ENCODE data around the gene R3HDM4. TPM values are rescaled to one million over a fixed set of nuclear protein-coding genes. Genes with fewer than 3 reads are reported as not detected.
A peak's percentile ranks its signal among the peaks of the same experiment; 100 is the strongest.

The R3HDM4 gene
- total RNA-seq, 2 donors from 2014 or later = 48.4 to 68.3 TPM

GRCh38 chr19:870314-870713, 42.7 kb downstream of the R3HDM4 start:
- no peaks in the 10 kb centered on the region for H3K9me3 Mint-ChIP-seq
- H3K27ac Mint-ChIP-seq = no peak overlapping the region
- ATAC-seq (no peak), DNase-seq (ENCODE audit: low spot score) (no peak)
- H3K4me3 Mint-ChIP-seq = no peak overlapping the region
- peaks cover 0 to 6% of the 10 kb centered on the region in 2 donors for H3K4me1 Mint-ChIP-seq (ENCODE audit: low read depth in 2 of 2)
- peaks cover 4% of the 10 kb centered on the region for H3K36me3 Mint-ChIP-seq
- no peaks in the 10 kb centered on the region for H3K27me3 Mint-ChIP-seq

- Mint-ChIP-seq H3K27me3 (no peaks in the 10 kb centered on the region), H3K27ac (no peak overlapping the region), H3K9me3 (no peaks in the 10 kb centered on the region), H3K36me3 (peaks cover 4% of the 10 kb centered on the region), H3K4me1 (ENCODE audit: low read depth in 2 of 2) (peaks cover 0 to 6% of the 10 kb centered on the region in 2 donors), H3K4me3 (no peak overlapping the region)
- no peak for ATAC-seq
- DNase-seq (ENCODE audit: low spot score) = no peak
Measured at GRCh38 chr19:869245-870177, 43.5 kb downstream of the R3HDM4 start.

- Mint-ChIP-seq H3K27ac (no peak overlapping the region), H3K27me3 (no peaks in the 10 kb centered on the region), H3K4me1 (ENCODE audit: low read depth in 2 of 2) (peaks cover 0 to 6% of the 10 kb centered on the region in 2 donors), H3K36me3 (peaks cover 4% of the 10 kb centered on the region), H3K4me3 (no peak overlapping the region), H3K9me3 (no peaks in the 10 kb centered on the region)
- DNase-seq (ENCODE audit: low spot score) (no peak), ATAC-seq (no peak)
Measured at GRCh38 chr19:868458-869244, 44.4 kb downstream of the R3HDM4 start.

GRCh38 chr19:867855-868457, 45.1 kb downstream of the R3HDM4 start:
- no peaks in the 10 kb centered on the region for H3K9me3 Mint-ChIP-seq
- H3K27ac Mint-ChIP-seq = no peak overlapping the region
- H3K36me3 Mint-ChIP-seq = peaks cover 4% of the 10 kb centered on the region
- DNase-seq (ENCODE audit: low spot score) (no peak), ATAC-seq (no peak)
- no peaks in the 10 kb centered on the region for H3K27me3 Mint-ChIP-seq
- H3K4me3 Mint-ChIP-seq = no peak overlapping the region
- H3K4me1 Mint-ChIP-seq (ENCODE audit: low read depth in 2 of 2) = peaks cover 4 to 8% of the 10 kb centered on the region in 2 donors

- Mint-ChIP-seq H3K4me1 (ENCODE audit: low read depth in 2 of 2) (peaks cover 10 to 11% of the 10 kb centered on the region in 2 donors), H3K9me3 (no peaks in the 10 kb centered on the region), H3K4me3 (no peak overlapping the region), H3K27me3 (peaks cover 0 to 4% of the 10 kb centered on the region in 2 donors), H3K36me3 (peaks cover 4% of the 10 kb centered on the region), H3K27ac (no peak overlapping the region)
- no peak for DNase-seq (ENCODE audit: low spot score)
- no peak for ATAC-seq
Measured at GRCh38 chr19:867301-867793, 45.7 kb downstream of the R3HDM4 start.

- peaks cover 10 to 11% of the 10 kb centered on the region in 2 donors for H3K4me1 Mint-ChIP-seq (ENCODE audit: low read depth in 2 of 2)
- no peak overlapping the region for H3K4me3 Mint-ChIP-seq
- peaks cover 4% of the 10 kb centered on the region for H3K36me3 Mint-ChIP-seq
- H3K27ac Mint-ChIP-seq = no peak overlapping the region
- DNase-seq (ENCODE audit: low spot score) = no peak
- H3K9me3 Mint-ChIP-seq = no peaks in the 10 kb centered on the region
- ATAC-seq = no peak
- H3K27me3 Mint-ChIP-seq = peaks cover 0 to 4% of the 10 kb centered on the region in 2 donors
Measured at GRCh38 chr19:866769-867300, 46.2 kb downstream of the R3HDM4 start.

- Mint-ChIP-seq H3K4me3 (peak overlapping the region; percentile 67), H3K4me1 (ENCODE audit: low read depth in 2 of 2) (peaks cover 10 to 11% of the 10 kb centered on the region in 2 donors), H3K9me3 (no peaks in the 10 kb centered on the region), H3K27me3 (peaks cover 0 to 4% of the 10 kb centered on the region in 2 donors), H3K27ac (peak overlapping the region; percentile 26 to 61), H3K36me3 (peaks cover 4% of the 10 kb centered on the region)
- ATAC-seq = no peak
- DNase-seq (ENCODE audit: low spot score) = no peak
Measured at GRCh38 chr19:863315-863620, 49.8 kb downstream of the R3HDM4 start.

GRCh38 chr19:862581-863314, 50.3 kb downstream of the R3HDM4 start:
- ATAC-seq (peak; percentile 61 to 79), DNase-seq (ENCODE audit: low spot score) (no peak)
- Mint-ChIP-seq H3K36me3 (peaks cover 4% of the 10 kb centered on the region), H3K27me3 (peaks cover 0 to 5% of the 10 kb centered on the region in 2 donors), H3K4me3 (peak overlapping the region; percentile 67), H3K4me1 (ENCODE audit: low read depth in 2 of 2) (peaks cover 10 to 12% of the 10 kb centered on the region in 2 donors), H3K27ac (no peak overlapping the region), H3K9me3 (no peaks in the 10 kb centered on the region)

GRCh38 chr19:861756-862580, 51.1 kb downstream of the R3HDM4 start:
- H3K4me3 Mint-ChIP-seq = peak overlapping the region; percentile 67
- no peak for DNase-seq (ENCODE audit: low spot score)
- H3K27me3 Mint-ChIP-seq = peaks cover 0 to 8% of the 10 kb centered on the region in 2 donors
- no peaks in the 10 kb centered on the region for H3K36me3 Mint-ChIP-seq
- peaks cover 10 to 11% of the 10 kb centered on the region in 2 donors for H3K4me1 Mint-ChIP-seq (ENCODE audit: low read depth in 2 of 2)
- ATAC-seq = peak; percentile 57 to 71
- H3K27ac Mint-ChIP-seq = no peak overlapping the region
- H3K9me3 Mint-ChIP-seq = no peaks in the 10 kb centered on the region

- ATAC-seq (no peak), DNase-seq (ENCODE audit: low spot score) (no peak)
- Mint-ChIP-seq H3K9me3 (no peaks in the 10 kb centered on the region), H3K4me3 (no peak overlapping the region), H3K27me3 (peaks cover 0 to 10% of the 10 kb centered on the region in 2 donors), H3K27ac (no peak overlapping the region), H3K4me1 (ENCODE audit: low read depth in 2 of 2) (peaks cover 10 to 11% of the 10 kb centered on the region in 2 donors), H3K36me3 (no peaks in the 10 kb centered on the region)
Measured at GRCh38 chr19:861141-861755, 51.8 kb downstream of the R3HDM4 start.

GRCh38 chr19:858868-859843, 53.9 kb downstream of the R3HDM4 start, which contains the start of gene CFD:
Gene CFD (plus strand): TSS chr19:859664. CDS start chr19:859690, 26 bp downstream.
- peaks cover 10 to 11% of the 10 kb centered on the region in 2 donors for H3K4me1 Mint-ChIP-seq (ENCODE audit: low read depth in 2 of 2)
- no peak within 1 kb of the TSS for H3K4me3 Mint-ChIP-seq
- no peaks in the 10 kb centered on the region for H3K36me3 Mint-ChIP-seq
- H3K27ac Mint-ChIP-seq = no peak within 1 kb of the TSS
- H3K27me3 Mint-ChIP-seq = peaks cover 0 to 10% of the 10 kb centered on the region in 2 donors
- DNase-seq (ENCODE audit: low spot score) (no peak), ATAC-seq (no peak)
- no peaks in the 10 kb centered on the region for H3K9me3 Mint-ChIP-seq

All from natural killer cell treated with Interleukin-12 subunit alpha and Interleukin-12 subunit beta and Interleukin-15 and Interleukin-18, amount 100 ng/mL, for 72 hours (primary cell).